Immature natural killer cell (primary cell): ENCODE measurements around the gene ELL2. TPM values are rescaled to one million over a fixed set of nuclear protein-coding genes. Genes with fewer than 3 reads are reported as not detected.
A peak's percentile ranks its signal among the peaks of the same experiment; 100 is the strongest.
"Not testable (repeated sequence)": the region's sequence is repeated elsewhere in the genome, so short reads cannot be mapped to it uniquely, and the experiment has no call there.

ENCODE experiments used
- DNase-seq, 3 donors: peaks; one replicate each; pipeline ENCODE4 v3.0.0; 2022; ENCODE audit warnings: mixed read lengths in 1 of 3
- H3K27ac Mint-ChIP-seq, 6 donors: one replicate each; pipeline ENCODE4 v1.8.0; 2020; ENCODE audit warnings: mixed read lengths in 6 of 6, mild to moderate bottlenecking in 5 of 6, inconsistent platforms in 4 of 6, moderate library complexity in 3 of 6
- H3K27me3 Mint-ChIP-seq, 3 donors: one replicate each; pipeline ENCODE4 v1.8.0; 2020 to 2021; ENCODE audit warnings: low read depth in 3 of 3, mild to moderate bottlenecking in 3 of 3, mixed read lengths in 3 of 3, moderate library complexity in 3 of 3, inconsistent platforms in 1 of 3
- H3K36me3 Mint-ChIP-seq, 3 donors: one replicate each; pipeline ENCODE4 v1.8.0; 2020; ENCODE audit warnings: mixed read lengths in 3 of 3, inconsistent platforms in 2 of 3, mild to moderate bottlenecking in 2 of 3
- H3K4me1 Mint-ChIP-seq, 2 donors: one replicate each; pipeline ENCODE4 v1.8.0; 2020; ENCODE audit warnings: inconsistent platforms in 2 of 2, mild to moderate bottlenecking in 2 of 2, mixed read lengths in 2 of 2, moderate library complexity in 1 of 2
- H3K4me3 Mint-ChIP-seq, 5 donors: one replicate each; pipeline ENCODE4 v1.8.0; 2020; ENCODE audit warnings: mild to moderate bottlenecking in 5 of 5, mixed read lengths in 5 of 5, inconsistent platforms in 3 of 5, moderate library complexity in 3 of 5
- H3K9me3 Mint-ChIP-seq, 6 donors: one replicate each; pipeline ENCODE4 v1.8.0; 2020; ENCODE audit warnings: mild to moderate bottlenecking in 6 of 6, mixed read lengths in 6 of 6, inconsistent platforms in 4 of 6, moderate library complexity in 3 of 6
- polyA plus RNA-seq, 3 donors: library from polyadenylated mRNA; unstranded; fragments of 300-500 nt; fragmentation: Illumina TruSeq; gene quantifications; one replicate each; pipeline ENCODE4 v1.2.3, GENCODE V29; 2021

Gene ELL2
- polyA plus RNA-seq, 3 donors from 2014 or later: 2.7 to 5.4 (median 5.2) TPM

DNA sequence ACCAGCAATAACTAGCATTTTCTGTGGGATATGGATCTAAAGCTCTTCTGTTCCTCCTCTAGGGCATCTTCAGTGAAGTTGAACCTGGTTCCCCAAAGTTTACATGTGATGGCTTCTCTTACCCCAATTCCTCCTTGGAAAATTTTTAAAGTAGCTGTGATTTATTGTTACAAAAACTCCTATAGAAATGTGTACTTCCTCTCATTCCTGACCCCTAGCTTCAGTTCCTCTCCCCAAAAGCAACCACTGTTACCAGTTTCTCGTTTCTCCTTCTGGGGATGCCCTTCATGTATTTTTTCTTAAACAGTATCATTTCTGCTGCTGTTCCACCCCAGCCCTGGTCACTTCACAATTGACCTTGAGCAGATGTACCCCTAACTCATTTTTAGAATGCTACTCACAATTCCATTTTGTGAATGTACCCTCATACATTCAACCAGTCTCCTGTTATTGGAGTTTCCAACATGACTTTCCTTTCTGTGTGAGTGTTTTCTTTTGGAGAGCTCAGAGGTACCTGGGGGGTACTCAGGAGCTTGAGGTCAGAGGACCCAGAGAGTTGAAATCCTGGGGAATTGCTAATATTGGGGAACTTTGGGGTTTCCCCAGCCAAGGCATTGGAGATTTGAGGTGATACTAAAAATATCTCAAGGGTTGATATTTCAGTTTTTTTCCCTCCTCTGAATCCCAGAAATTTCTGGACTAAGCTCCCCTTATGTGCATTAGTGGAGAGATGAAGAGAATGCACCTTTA lies 120.5 kb downstream of the ELL2 start:
- peak overlapping the region in 1 of 6 donors; percentile 42 for H3K27ac Mint-ChIP-seq
- H3K27me3 Mint-ChIP-seq: peaks cover 0 to 4% (median 3%) of the 10 kb centered on the region in 3 donors
- H3K4me3 Mint-ChIP-seq: no peak overlapping the region
- no peaks in the 10 kb centered on the region for H3K36me3 Mint-ChIP-seq
- H3K4me1 Mint-ChIP-seq: peaks cover 21 to 24% of the 10 kb centered on the region in 2 donors
- no peak for DNase-seq
- H3K9me3 Mint-ChIP-seq: no peaks in the 10 kb centered on the region

DNA sequence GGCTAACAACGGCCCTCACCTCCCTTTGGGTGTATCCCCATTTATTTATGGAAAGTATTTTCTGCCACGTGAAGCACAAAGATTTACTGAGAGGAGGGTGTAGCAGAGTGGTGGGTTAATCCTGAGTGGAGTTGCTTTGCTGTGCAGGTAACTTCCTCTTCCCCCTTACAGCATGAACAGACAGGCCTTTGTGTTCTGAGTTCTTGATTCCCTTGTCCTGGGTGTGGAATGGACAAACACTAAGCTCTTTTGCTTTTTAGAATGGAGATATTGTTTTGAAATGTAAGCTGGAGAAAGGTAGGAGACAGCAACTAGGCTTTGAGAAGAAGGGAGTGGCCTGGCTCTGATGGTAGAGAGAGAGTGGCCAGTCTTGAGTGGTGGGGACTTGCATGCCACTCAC lies 122.0 kb downstream of the ELL2 start:
- no peak for DNase-seq
- no peak overlapping the region for H3K27ac Mint-ChIP-seq
- H3K9me3 Mint-ChIP-seq: no peaks in the 10 kb centered on the region
- no peak overlapping the region for H3K4me3 Mint-ChIP-seq
- no peaks in the 10 kb centered on the region for H3K36me3 Mint-ChIP-seq
- peaks cover 0 to 4% (median 3%) of the 10 kb centered on the region in 3 donors for H3K27me3 Mint-ChIP-seq
- H3K4me1 Mint-ChIP-seq: peaks cover 34 to 38% of the 10 kb centered on the region in 2 donors

DNA sequence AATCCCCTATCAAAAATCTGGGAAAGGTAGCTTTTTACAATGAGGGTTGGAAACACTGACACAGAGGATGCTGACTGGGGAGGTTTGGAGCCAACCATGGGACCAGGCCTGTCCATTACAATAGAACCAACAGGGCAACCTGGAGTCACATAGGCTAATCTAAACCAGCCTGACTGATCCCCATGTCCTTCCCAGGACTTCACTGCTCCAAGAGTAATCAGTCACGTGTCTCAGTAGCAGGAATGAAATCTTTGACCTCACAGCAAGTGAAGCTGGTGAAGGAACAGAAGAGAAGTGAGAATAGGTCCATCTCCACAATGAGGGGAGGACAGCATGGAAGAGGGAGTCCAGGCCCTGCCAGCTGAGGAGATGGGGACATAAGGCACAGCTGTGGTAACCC lies 123.1 kb downstream of the ELL2 start:
- Mint-ChIP-seq H3K27ac (no peak overlapping the region), H3K4me3 (no peak overlapping the region), H3K36me3 (no peaks in the 10 kb centered on the region), H3K4me1 (peaks cover 45 to 49% of the 10 kb centered on the region in 2 donors), H3K27me3 (peaks cover 0 to 5% (median 5%) of the 10 kb centered on the region in 3 donors), H3K9me3 (no peaks in the 10 kb centered on the region)
- no peak for DNase-seq

DNA sequence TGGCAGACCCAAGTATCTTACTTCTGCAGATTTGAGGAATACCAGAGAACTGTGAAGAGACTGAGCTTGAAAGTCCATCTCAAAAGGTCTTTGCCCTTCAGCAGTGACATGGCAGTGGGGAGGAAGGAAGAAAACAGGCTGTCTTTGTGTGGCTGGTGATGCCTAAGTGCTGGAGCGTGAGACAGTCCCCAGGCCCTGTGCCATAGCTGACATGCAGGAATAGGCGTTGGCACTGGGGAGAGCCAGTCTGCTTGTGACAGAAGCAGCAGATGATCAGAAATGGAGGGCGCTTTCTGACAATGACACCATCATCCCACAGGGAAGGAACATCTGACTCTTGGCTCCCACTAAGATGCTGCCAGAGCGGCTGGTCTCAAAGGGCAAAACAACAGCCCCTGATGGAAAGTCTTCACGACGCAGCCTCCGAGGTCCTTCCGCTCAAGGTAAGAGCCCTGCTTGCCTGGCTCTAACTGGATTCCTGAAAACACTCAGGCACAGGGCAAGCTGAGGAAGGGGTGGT lies 123.6 kb downstream of the ELL2 start:
- H3K36me3 Mint-ChIP-seq: no peaks in the 10 kb centered on the region
- no peak overlapping the region for H3K4me3 Mint-ChIP-seq
- DNase-seq: no peak
- peaks cover 0 to 5% (median 1%) of the 10 kb centered on the region in 3 donors for H3K27me3 Mint-ChIP-seq
- H3K9me3 Mint-ChIP-seq: peaks cover 0 to 1% (median 0%) of the 10 kb centered on the region in 6 donors
- H3K27ac Mint-ChIP-seq: peak overlapping the region in 1 of 6 donors; percentile 4
- H3K4me1 Mint-ChIP-seq: peaks cover 41 to 49% of the 10 kb centered on the region in 2 donors

DNA sequence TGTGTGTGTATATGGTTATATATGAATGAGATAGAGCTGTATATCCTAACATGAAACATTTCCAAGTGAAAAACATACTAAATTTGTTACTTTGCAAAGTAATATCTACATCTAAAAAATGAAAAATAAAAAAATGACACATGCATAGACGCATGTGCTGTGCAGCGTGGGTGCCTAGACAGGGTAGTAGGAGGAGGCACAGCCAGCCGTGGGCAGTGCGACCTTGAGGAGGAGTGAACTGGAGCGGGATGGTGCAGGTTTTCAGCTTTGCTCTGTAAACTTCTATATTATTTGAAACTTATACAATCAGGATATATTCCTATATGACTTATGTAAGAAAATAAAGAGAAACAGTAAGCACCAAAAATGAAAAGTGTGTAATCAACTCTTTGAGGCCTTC lies 124.2 kb downstream of the ELL2 start:
- Mint-ChIP-seq H3K9me3 (peaks cover 0 to 2% (median 0%) of the 10 kb centered on the region in 6 donors), H3K36me3 (no peaks in the 10 kb centered on the region), H3K27me3 (peaks cover 0 to 3% (median 1%) of the 10 kb centered on the region in 3 donors), H3K4me3 (no peak overlapping the region), H3K4me1 (peaks cover 37 to 49% of the 10 kb centered on the region in 2 donors), H3K27ac (peak overlapping the region in 1 of 6 donors; percentile 4)
- no peak for DNase-seq

DNA sequence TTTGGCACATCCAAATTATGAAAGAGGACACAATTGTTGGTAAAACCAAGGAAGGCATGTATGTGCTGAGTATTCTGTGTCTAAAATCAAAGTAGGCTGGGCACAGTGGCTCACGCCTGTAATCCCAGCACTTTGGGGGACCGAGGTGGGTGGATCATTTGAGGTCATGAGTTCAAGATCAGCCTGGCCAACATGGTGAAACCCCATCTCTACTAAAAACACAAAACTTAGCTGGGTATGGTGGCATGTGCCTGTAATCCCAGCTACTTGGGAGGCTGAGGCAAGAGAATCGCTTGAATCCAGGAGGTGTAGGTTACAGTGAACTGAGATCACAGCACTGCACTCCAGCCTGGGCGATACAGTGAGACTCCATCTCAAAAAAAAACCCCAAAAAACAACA lies 124.7 kb downstream of the ELL2 start:
- not testable (repeated sequence) for H3K9me3 Mint-ChIP-seq, DNase-seq, H3K36me3 Mint-ChIP-seq, H3K27me3 Mint-ChIP-seq
- peak overlapping the region in 5 of 6 donors; percentile 46 to 94 (median 85) for H3K27ac Mint-ChIP-seq
- H3K4me3 Mint-ChIP-seq: peak overlapping the region in 3 of 5 donors; percentile 31 to 56 (median 34)
- peaks cover 37 to 50% of the 10 kb centered on the region in 2 donors for H3K4me1 Mint-ChIP-seq

DNA sequence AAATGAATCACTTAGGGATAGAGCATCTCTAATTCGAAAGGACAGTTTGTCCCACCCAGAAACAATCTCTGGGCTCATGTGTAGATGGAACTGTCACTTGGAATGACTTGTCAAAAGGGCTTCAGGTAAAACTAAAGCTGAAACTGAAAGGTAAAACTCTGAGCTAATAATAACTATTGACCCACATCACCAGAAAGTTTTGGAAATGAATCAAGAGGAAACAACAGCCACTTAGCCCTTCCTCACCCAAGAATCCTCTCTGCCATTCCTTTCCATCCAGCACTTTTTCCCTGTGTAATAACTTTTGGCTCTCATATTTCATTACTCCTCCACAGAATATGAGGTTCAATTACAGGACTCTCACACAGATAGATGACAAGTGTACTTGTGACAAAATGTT lies 125.1 kb downstream of the ELL2 start:
- Mint-ChIP-seq H3K27me3 (peaks cover 0 to 3% (median 1%) of the 10 kb centered on the region in 3 donors), H3K4me1 (peaks cover 37 to 54% of the 10 kb centered on the region in 2 donors), H3K9me3 (peaks cover 0 to 2% (median 0%) of the 10 kb centered on the region in 6 donors), H3K4me3 (peak overlapping the region in 4 of 5 donors; percentile 34 to 90 (median 86)), H3K36me3 (no peaks in the 10 kb centered on the region), H3K27ac (peak overlapping the region; percentile 46 to 94 (median 89))
- no peak for DNase-seq

DNA sequence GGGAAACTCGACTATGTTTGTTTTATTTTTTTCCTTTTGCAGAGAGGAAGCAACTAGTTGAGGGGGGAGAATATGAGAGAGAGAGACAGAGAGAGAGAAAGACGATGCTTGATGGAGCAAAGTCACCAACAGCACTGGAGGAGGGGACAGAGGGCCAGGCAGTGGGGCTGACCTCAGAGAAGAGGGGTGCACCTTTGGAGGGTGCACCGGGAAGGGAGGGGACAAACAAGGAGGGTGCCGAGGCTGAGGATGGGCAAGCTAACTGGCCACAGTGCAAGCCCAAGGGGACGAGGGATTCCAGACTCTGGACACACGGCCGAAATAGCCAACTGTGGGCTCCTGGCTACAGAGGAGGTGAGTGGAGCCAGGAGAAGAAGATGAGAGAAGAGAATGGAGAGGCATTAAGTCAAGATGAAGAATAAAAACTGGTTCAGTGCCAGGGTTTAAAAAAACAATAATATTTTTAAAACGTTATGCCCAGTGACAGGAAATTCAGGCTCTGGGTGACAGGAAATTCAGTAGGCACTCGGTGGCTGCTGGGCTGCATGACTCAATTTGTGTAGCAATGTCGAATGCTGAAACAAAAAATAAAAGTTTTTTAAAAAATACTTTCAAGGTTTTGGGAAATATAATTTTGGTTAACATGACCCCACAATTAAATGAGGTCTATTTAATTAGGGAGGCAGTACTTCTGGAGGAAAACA lies 125.8 kb downstream of the ELL2 start:
- Mint-ChIP-seq H3K4me3 (peak overlapping the region; percentile 84 to 90 (median 88)), H3K36me3 (no peaks in the 10 kb centered on the region), H3K27me3 (peaks cover 0 to 3% (median 1%) of the 10 kb centered on the region in 3 donors), H3K9me3 (peaks cover 0 to 2% (median 0%) of the 10 kb centered on the region in 6 donors), H3K4me1 (peaks cover 37 to 54% of the 10 kb centered on the region in 2 donors), H3K27ac (peak overlapping the region; percentile 82 to 94 (median 92))
- DNase-seq: peak in 2 of 3 donors; percentile 15 to 17

Other genes with a start within 250 kb of the ELL2 start
- gene RHOBTB3, start 230.5 kb downstream of the ELL2 start, polyA plus RNA-seq: 10 to 100 TPM; 22.9 to 44.6 (median 25.7) TPM
- 100 to 1,000 TPM; 261 to 295 (median 263) TPM for gene GLRX, start 139.1 kb downstream of the ELL2 start, polyA plus RNA-seq